GM18505 (cell line): ENCODE results near the gene LRRC18.

Source experiments
- ATAC-seq: cut with Tn5 transposase; IDR thresholded peaks from one replicate; pipeline ENCODE4 v1.9.1; 2021; ENCODE audit not compliant: unreplicated experiment
- POLR2A ChIP-seq: IDR thresholded peaks from 4 replicates; pipeline ENCODE4 v1.6.1; 2011; ENCODE audit warnings: borderline replicate concordance; ENCODE audit not compliant: insufficient read depth, insufficient read length; ENCODE audit errors: extremely low read depth

LRRC18 gene

GRCh38 chr10:48939790-48940325, at the start of gene LRRC18:
LRRC18 (minus strand) TSS chr10:48939840; CDS start chr10:48914155, 25,685 bp downstream.
- no peak for TF ChIP-seq POLR2A

GRCh38 chr10:48985621-48986158, 46.0 kb upstream of the LRRC18 start:
- ATAC-seq = no peak
- no peak for TF ChIP-seq POLR2A

More at GRCh38 chr10:48939790-48940325, at the start of gene LRRC18:
- no peak for ATAC-seq

- no peak for TF ChIP-seq POLR2A
- no peak for ATAC-seq
Measured at GRCh38 chr10:48983648-48984351, 44.2 kb upstream of the LRRC18 start.

DNA sequence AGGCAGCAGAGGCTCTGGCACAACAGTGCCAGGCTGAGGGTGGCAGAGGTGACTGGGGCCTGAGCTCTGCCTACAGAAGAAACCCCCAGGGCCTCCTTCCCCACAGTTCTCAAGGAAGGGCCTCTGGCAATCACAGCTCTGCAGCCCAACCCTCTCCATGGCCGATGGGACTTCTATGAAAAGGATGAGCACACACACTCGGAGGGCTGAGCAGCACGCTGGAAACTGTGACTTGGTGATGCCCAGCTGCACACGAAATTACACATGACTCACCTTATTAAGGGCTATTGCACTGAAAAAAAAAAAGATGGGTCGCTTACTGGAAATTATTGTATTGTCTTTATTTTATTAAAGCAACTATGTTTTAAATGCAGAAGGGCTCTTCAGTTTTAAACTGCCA, 42.9 kb upstream of the LRRC18 start:
- no peak for ATAC-seq
- no peak for TF ChIP-seq POLR2A

DNA sequence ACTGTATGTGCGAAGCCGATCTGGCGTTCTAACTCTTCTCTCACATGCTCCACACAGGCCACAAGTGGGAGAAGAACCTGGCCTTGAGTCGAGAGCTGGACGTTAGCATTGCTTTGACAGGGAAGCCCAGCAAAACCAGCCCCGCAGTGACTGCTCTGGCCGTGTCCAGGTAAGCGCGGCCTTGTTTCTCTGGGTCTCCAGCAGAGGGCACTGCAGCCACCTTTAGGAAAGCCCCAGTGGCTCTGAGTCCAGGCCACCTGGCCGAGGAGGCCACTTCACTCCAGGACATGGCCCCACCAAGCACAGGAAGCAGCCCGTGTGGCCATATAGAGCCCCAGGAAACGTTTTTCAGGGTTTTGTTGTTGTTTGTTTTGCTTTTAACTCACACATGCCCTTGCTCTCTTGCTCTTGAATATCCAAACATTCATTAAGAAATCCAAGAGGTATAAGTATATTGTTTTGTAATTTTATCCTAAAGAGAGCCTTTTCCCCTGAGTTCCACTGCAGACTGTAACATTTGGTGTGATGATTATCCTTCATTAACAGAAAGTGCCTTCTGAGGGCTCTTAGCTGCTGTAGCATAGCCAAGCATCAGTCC, 41.8 kb upstream of the LRRC18 start:
- no peak for TF ChIP-seq POLR2A
- no peak for ATAC-seq

DNA sequence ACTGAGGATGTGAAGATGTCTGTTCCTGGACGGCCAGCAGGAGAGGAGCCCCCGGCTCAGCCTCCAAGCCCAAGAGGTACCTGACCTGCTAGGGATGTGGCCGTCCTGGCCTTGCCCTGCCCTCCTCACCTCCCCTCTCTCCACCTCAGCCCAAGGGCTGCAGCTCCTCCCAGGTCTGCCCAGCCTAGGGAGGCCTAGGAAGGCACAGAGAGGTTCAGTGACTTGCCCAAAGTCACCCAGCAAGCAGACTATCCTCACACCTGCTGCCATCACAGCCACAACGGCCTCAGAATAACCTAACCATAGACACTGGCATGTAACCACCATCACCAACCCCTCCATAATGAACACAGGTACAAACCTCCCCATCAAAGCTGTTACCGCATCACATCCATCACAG, 38.7 kb upstream of the LRRC18 start:
- no peak for ATAC-seq
- TF ChIP-seq POLR2A = no peak

GRCh38 chr10:48976196-48976595, 36.6 kb upstream of the LRRC18 start:
- no peak for ATAC-seq

GRCh38 chr10:48974510-48975156, 35.0 kb upstream of the LRRC18 start:
- no peak for TF ChIP-seq POLR2A
- ATAC-seq = no peak

More at GRCh38 chr10:48976196-48976595, 36.6 kb upstream of the LRRC18 start:
- no peak for TF ChIP-seq POLR2A

GRCh38 chr10:48973065-48973464, 33.4 kb upstream of the LRRC18 start:
- no peak for TF ChIP-seq POLR2A
- ATAC-seq = no peak

- ATAC-seq = no peak
- TF ChIP-seq POLR2A = no peak
Measured at GRCh38 chr10:48970654-48971053, 31.0 kb upstream of the LRRC18 start.

DNA sequence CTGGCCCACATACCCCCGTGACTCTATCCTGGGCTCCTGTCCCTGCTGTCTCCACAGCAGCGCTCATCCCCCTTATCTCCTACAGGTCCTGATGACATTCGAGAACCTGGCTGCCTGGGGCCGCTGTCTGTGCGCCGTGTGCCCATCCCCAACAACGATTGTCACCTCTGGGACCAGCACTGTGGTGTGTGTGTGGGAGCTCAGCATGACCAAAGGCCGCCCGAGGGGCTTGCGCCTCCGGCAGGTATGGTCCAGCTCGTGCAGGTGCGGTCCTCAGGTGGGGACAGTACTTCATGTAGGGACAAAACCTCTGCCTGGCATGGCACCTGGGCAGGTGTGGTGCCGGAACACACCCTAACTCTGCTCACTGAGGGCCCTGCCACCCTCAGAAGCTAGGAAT, 30.4 kb upstream of the LRRC18 start:
- TF ChIP-seq POLR2A = no peak
- ATAC-seq = no peak

DNA sequence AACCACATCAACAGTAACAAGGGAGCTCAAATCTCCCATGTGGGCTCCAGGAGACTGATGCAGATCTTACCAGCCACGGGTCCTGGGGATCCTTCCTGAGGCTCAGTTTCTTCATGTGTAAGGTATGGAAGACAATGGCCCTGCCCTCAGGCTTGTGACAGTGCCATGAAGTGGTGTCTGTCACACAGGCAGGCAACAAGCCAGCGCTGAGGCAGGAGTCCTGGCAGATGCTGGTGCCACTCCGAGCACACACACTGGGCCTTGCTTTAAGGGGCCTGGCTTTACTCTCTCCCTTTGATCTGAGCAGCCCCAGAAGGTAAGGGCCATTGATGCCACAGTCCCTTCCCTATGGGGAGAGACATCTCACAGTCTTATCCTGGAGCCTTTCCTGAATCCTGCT, 28.4 kb upstream of the LRRC18 start:
- no peak for TF ChIP-seq POLR2A
- ATAC-seq = no peak

DNA sequence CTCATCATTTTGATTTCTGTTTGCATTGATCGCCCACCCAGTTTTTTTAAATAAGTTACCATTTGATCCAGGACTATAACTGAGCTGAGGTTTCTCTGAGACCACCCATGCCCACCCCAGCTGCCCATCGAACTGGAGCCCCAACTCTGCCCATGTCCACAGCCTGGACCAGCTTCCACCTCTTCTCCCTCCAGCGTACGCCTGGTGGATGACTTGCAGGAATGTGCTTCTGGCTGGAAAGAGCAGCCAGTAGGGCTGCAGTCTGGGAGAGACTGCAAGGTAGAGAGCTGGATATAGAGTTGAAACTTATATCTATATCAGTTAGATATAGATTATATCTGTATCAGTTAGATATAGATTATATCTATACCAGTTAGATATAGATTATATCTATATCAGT, 25.8 kb upstream of the LRRC18 start:
- no peak for TF ChIP-seq POLR2A
- ATAC-seq = no peak
